GM19397 (cell line): ENCODE results near the gene RNF121.

Experiments
- ATAC-seq: cut with Tn5 transposase; IDR thresholded peaks from one replicate; pipeline ENCODE4 v1.9.1; 2021; ENCODE audit warnings: mild to moderate bottlenecking, moderate library complexity; ENCODE audit not compliant: unreplicated experiment

The RNF121 gene

GRCh38 chr11:72003776-72004171, 74.9 kb downstream of the RNF121 start:
- no peak for ATAC-seq

- ATAC-seq: no peak
These were observed 75.9 kb downstream of the RNF121 start for GRCh38 chr11:72004515-72005346.

GRCh38 chr11:72005347-72006260, 76.8 kb downstream of the RNF121 start:
- no peak for ATAC-seq

- ATAC-seq: no peak
These were observed 77.7 kb downstream of the RNF121 start for GRCh38 chr11:72006309-72007088.

GRCh38 chr11:72007089-72007476, 78.2 kb downstream of the RNF121 start:
- ATAC-seq: no peak

GRCh38 chr11:72007587-72007986, 78.7 kb downstream of the RNF121 start:
- ATAC-seq: no peak

- ATAC-seq: no peak
These were observed 79.9 kb downstream of the RNF121 start for GRCh38 chr11:72008728-72009127.

GRCh38 chr11:72009156-72009555, 80.3 kb downstream of the RNF121 start:
- no peak for ATAC-seq

- ATAC-seq: no peak
These were observed 81.8 kb downstream of the RNF121 start for GRCh38 chr11:72010529-72011233.

- ATAC-seq: no peak
These were observed 83.3 kb downstream of the RNF121 start for GRCh38 chr11:72012091-72012630.

GRCh38 chr11:72012897-72013721, 84.3 kb downstream of the RNF121 start:
- no peak for ATAC-seq

- no peak for ATAC-seq
These were observed 85.2 kb downstream of the RNF121 start for GRCh38 chr11:72013765-72014711.

GRCh38 chr11:72014761-72015320, 86.0 kb downstream of the RNF121 start:
- ATAC-seq: no peak

GRCh38 chr11:72015511-72016061, 86.7 kb downstream of the RNF121 start:
- no peak for ATAC-seq

- ATAC-seq: no peak
These were observed 89.3 kb downstream of the RNF121 start for GRCh38 chr11:72018171-72018570.

- no peak for ATAC-seq
These were observed 94.5 kb downstream of the RNF121 start for GRCh38 chr11:72023335-72023734.

- ATAC-seq: no peak
These were observed 95.4 kb downstream of the RNF121 start for GRCh38 chr11:72024069-72024754.
